HepG2 (cell line): ENCODE measurements around the gene BICDL2. TPM values are rescaled to one million over a fixed set of nuclear protein-coding genes. Genes with fewer than 3 reads are reported as not detected.

Experiments
- FOXA1 ChIP-seq, 2 experiments: fragments of 450-650 bp in 1 of 2; sonication (generic) in 1 of 2; formaldehyde crosslinking in 1 of 2; IDR thresholded peaks; 2 replicates each; pipeline versions ENCODE4 v1.4.0 to v1.6.1; 2016 to 2020; ENCODE audit warnings: missing genetic modification reagents in 1 of 2
- GABPB1 ChIP-seq: IDR thresholded peaks from 2 replicates; pipeline ENCODE4 v1.6.1; 2016; ENCODE audit warnings: mild to moderate bottlenecking, missing genetic modification reagents, moderate library complexity, missing compliant biosample characterization
- HIVEP1 ChIP-seq: sonication (generic); formaldehyde crosslinking; IDR thresholded peaks from 2 replicates; pipeline ENCODE4 v1.4.0; 2020; ENCODE audit warnings: mild to moderate bottlenecking, missing genetic modification reagents
- HNRNPLL ChIP-seq: fragments of 200-400 bp; formaldehyde crosslinking; IDR thresholded peaks from 2 replicates; pipeline ENCODE4 v1.6.1; 2017; ENCODE audit warnings: mild to moderate bottlenecking, low read depth, low read length; ENCODE audit not compliant: poor library complexity, severe bottlenecking
- IKZF1 ChIP-seq: fragments of 450-650 bp; IDR thresholded peaks from 2 replicates; pipeline ENCODE4 v1.7.1; 2016
- KLF15 ChIP-seq: sonication (generic); formaldehyde crosslinking; IDR thresholded peaks from 2 replicates; pipeline ENCODE4 v1.8.1; 2023; ENCODE audit warnings: borderline replicate concordance, mild to moderate bottlenecking, inconsistent platforms, missing genetic modification reagents, mixed read lengths
- KLF6 ChIP-seq: IDR thresholded peaks from 2 replicates; pipeline ENCODE4 v1.8.0; 2016; ENCODE audit warnings: missing biosample characterization, missing genetic modification reagents
- MEF2D ChIP-seq: sonication (generic); formaldehyde crosslinking; IDR thresholded peaks from 2 replicates; pipeline ENCODE4 v1.5.1; 2020; ENCODE audit warnings: mild to moderate bottlenecking, missing genetic modification reagents
- MIER3 ChIP-seq: IDR thresholded peaks from 2 replicates; pipeline ENCODE4 v1.6.1; 2016; ENCODE audit warnings: missing compliant biosample characterization, borderline replicate concordance
- NCOA2 ChIP-seq: sonication (generic); formaldehyde crosslinking; IDR thresholded peaks from 2 replicates; pipeline ENCODE4 v1.8.0; 2022; ENCODE audit warnings: inconsistent platforms
- PCBP2 ChIP-seq: fragments of 200-400 bp; formaldehyde crosslinking; optimal IDR thresholded peaks from 2 replicates; pipeline ENCODE3; 2018; ENCODE audit warnings: low read length, low read depth; ENCODE audit not compliant: poor library complexity, severe bottlenecking
- RBM39 ChIP-seq: fragments of 200-400 bp; formaldehyde crosslinking; IDR thresholded peaks from one replicate; pipeline ENCODE4 v1.6.1; 2018; ENCODE audit warnings: antibody characterized with exemption, mild to moderate bottlenecking, low read depth, low read length; ENCODE audit not compliant: poor library complexity, severe bottlenecking
- RFXANK ChIP-seq: IDR thresholded peaks from 2 replicates; pipeline ENCODE4 v1.6.1; 2016
- RFXAP ChIP-seq: sonication (generic); formaldehyde crosslinking; IDR thresholded peaks from 2 replicates; pipeline ENCODE4 v1.4.0; 2020; ENCODE audit warnings: missing genetic modification reagents, borderline replicate concordance
- SP1 ChIP-seq, 2 experiments: fragments of 450-650 bp in 1 of 2; sonication (generic) in 1 of 2; formaldehyde crosslinking in 1 of 2; IDR thresholded peaks; 2 replicates each; pipeline versions ENCODE4 v1.4.0 to v1.6.1; 2016 to 2020; ENCODE audit warnings: missing genetic modification reagents in 1 of 2
- SRY ChIP-seq: sonication (generic); formaldehyde crosslinking; IDR thresholded peaks from 2 replicates; pipeline ENCODE4 v1.8.0; 2022; ENCODE audit warnings: mild to moderate bottlenecking, missing genetic modification reagents
- TFE3 ChIP-seq: IDR thresholded peaks from 2 replicates; pipeline ENCODE4 v1.6.1; 2016
- ZNF383 ChIP-seq: sonication (generic); formaldehyde crosslinking; IDR thresholded peaks from 2 replicates; pipeline ENCODE4 v1.4.0; 2020; ENCODE audit warnings: missing genetic modification reagents, mild to moderate bottlenecking, borderline replicate concordance
- ZNF460 ChIP-seq: sonication (generic); formaldehyde crosslinking; IDR thresholded peaks from 2 replicates; pipeline ENCODE4 v1.5.1; 2020; ENCODE audit warnings: missing genetic modification reagents, mild to moderate bottlenecking, borderline replicate concordance
- polyA plus RNA-seq, 8 experiments: library from polyadenylated mRNA; depleted of rRNA in 3 of 8; stranded (reverse) in 7 of 8; unstranded in 1 of 8; fragments of >200 nt; fragmentation: Illumina TruSeq in 4 of 8; extraction: Trizol in 4 of 8; gene quantifications; 2 replicates each; pipeline versions ENCODE4 v1.2.1 to v1.2.3, GENCODE V29; 2011 to 2016; ENCODE audit warnings: low read depth in 4 of 8, missing spikeins in 1 of 8, mixed read lengths in 1 of 8; ENCODE audit not compliant: insufficient read depth in 1 of 8
- total RNA-seq, 5 experiments: library from RNA; depleted of rRNA; stranded (reverse); fragments of >200 nt; fragmentation: Illumina TruSeq; extraction: Trizol; gene quantifications; 2 replicates each; pipeline ENCODE4 v1.2.3, GENCODE V29; 2016; ENCODE audit warnings: low read depth in 1 of 5
- TF ChIP-seq, protein P1 (sequence below): sonication (generic); formaldehyde crosslinking; IDR thresholded peaks from 2 replicates; pipeline ENCODE4 v1.5.0; 2020; ENCODE audit warnings: mild to moderate bottlenecking, missing genetic modification reagents
- TF ChIP-seq, protein P2 (sequence below): sonication (generic); formaldehyde crosslinking; IDR thresholded peaks from 2 replicates; pipeline ENCODE4 v1.8.0; 2022; ENCODE audit warnings: missing genetic modification reagents, mild to moderate bottlenecking, borderline replicate concordance
- TF ChIP-seq, protein P3 (sequence below): sonication (generic); formaldehyde crosslinking; IDR thresholded peaks from 2 replicates; pipeline ENCODE4 v1.5.0; 2020; ENCODE audit warnings: mild to moderate bottlenecking, missing genetic modification reagents

The BICDL2 gene
- total and polyA plus RNA-seq, 2 of the 13 experiments (the other 11 are each of a cell fraction or from before 2014, with no cell fraction given): 0.12 TPM; not detected in 1

- TF ChIP-seq MIER3 (CRISPR knock-in tag) (0 out of 2 replicates have a peak, but pooled peaks have one; percentile 61), KLF6 (0 out of 2 replicates have a peak, but pooled peaks have one; percentile 39), RFXAP (CRISPR knock-in tag) (peak; percentile 97), HIVEP1 (CRISPR knock-in tag) (no peak), SP1 (IDR thresholded peaks at IDR 0.05) (no peak), SP1 (CRISPR knock-in tag; IDR thresholded peaks at IDR 0.05) (peak; percentile 85), MEF2D (CRISPR knock-in tag) (peak; percentile 57; the same call in 1 of the 2 replicates), PCBP2 (no peak), SRY (CRISPR knock-in tag) (0 out of 2 replicates have a peak, but pooled peaks have one; percentile 44), RFXANK (CRISPR knock-in tag) (peak; percentile 67; the same call in 1 of the 2 replicates), ZNF383 (CRISPR knock-in tag) (no peak), FOXA1 (IDR thresholded peaks at IDR 0.05) (no peak), FOXA1 (CRISPR knock-in tag; IDR thresholded peaks at IDR 0.05) (0 out of 2 replicates have a peak, but pooled peaks have one; percentile 18), TFE3 (CRISPR knock-in tag) (peak; percentile 62; the same call in 1 of the 2 replicates), GABPB1 (CRISPR knock-in tag) (peak; percentile 81), RBM39 (peak; percentile 51), KLF15 (CRISPR knock-in tag) (no peak; the same call in 1 of the 2 replicates), HNRNPLL (peak; percentile 73), NCOA2 (CRISPR knock-in tag) (0 out of 2 replicates have a peak, but pooled peaks have one; percentile 35), ZNF460 (peak; percentile 72), IKZF1 (no peak)
- TF ChIP-seq, protein P1, sequence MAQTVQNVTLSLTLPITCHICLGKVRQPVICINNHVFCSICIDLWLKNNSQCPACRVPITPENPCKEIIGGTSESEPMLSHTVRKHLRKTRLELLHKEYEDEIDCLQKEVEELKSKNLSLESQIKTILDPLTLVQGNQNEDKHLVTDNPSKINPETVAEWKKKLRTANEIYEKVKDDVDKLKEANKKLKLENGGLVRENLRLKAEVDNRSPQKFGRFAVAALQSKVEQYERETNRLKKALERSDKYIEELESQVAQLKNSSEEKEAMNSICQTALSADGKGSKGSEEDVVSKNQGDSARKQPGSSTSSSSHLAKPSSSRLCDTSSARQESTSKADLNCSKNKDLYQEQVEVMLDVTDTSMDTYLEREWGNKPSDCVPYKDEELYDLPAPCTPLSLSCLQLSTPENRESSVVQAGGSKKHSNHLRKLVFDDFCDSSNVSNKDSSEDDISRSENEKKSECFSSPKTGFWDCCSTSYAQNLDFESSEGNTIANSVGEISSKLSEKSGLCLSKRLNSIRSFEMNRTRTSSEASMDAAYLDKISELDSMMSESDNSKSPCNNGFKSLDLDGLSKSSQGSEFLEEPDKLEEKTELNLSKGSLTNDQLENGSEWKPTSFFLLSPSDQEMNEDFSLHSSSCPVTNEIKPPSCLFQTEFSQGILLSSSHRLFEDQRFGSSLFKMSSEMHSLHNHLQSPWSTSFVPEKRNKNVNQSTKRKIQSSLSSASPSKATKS: no peak
- TF ChIP-seq, protein P2, sequence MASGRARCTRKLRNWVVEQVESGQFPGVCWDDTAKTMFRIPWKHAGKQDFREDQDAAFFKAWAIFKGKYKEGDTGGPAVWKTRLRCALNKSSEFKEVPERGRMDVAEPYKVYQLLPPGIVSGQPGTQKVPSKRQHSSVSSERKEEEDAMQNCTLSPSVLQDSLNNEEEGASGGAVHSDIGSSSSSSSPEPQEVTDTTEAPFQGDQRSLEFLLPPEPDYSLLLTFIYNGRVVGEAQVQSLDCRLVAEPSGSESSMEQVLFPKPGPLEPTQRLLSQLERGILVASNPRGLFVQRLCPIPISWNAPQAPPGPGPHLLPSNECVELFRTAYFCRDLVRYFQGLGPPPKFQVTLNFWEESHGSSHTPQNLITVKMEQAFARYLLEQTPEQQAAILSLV (CRISPR knock-in tag): no peak; the same call in 1 of the 2 replicates
- TF ChIP-seq, protein P3, sequence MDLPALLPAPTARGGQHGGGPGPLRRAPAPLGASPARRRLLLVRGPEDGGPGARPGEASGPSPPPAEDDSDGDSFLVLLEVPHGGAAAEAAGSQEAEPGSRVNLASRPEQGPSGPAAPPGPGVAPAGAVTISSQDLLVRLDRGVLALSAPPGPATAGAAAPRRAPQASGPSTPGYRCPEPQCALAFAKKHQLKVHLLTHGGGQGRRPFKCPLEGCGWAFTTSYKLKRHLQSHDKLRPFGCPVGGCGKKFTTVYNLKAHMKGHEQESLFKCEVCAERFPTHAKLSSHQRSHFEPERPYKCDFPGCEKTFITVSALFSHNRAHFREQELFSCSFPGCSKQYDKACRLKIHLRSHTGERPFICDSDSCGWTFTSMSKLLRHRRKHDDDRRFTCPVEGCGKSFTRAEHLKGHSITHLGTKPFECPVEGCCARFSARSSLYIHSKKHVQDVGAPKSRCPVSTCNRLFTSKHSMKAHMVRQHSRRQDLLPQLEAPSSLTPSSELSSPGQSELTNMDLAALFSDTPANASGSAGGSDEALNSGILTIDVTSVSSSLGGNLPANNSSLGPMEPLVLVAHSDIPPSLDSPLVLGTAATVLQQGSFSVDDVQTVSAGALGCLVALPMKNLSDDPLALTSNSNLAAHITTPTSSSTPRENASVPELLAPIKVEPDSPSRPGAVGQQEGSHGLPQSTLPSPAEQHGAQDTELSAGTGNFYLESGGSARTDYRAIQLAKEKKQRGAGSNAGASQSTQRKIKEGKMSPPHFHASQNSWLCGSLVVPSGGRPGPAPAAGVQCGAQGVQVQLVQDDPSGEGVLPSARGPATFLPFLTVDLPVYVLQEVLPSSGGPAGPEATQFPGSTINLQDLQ (CRISPR knock-in tag): peak; percentile 100
These were observed 33.0 kb downstream of the BICDL2 start (continued) for GRCh38 chr16:3003582-3004270.
